Neural progenitor cell (in vitro differentiated cells): ENCODE measurements around the gene SLC35G2.

Experiments used
- CTCF ChIP-seq: fragments of 200-600 bp; sonication (generic); IDR thresholded peaks from 2 replicates; pipeline ENCODE4 v1.5.1; 2017; ENCODE audit warnings: antibody characterized with exemption, mild to moderate bottlenecking
- EZH2 ChIP-seq: fragments of 200-600 bp; sonication (generic); IDR thresholded peaks from 2 replicates; pipeline ENCODE4 v1.6.1; 2017; ENCODE audit warnings: antibody characterized with exemption, mild to moderate bottlenecking, moderate library complexity
- EZH2phosphoT487 ChIP-seq: fragments of 200-600 bp; sonication (generic); IDR thresholded peaks from 2 replicates; pipeline ENCODE4 v1.6.1; 2017; ENCODE audit warnings: antibody characterized with exemption

- TF ChIP-seq CTCF: no peak
- TF ChIP-seq EZH2phosphoT487: no peak
- TF ChIP-seq EZH2: no peak
Observed at GRCh38 chr3:136783708-136784191, 35.2 kb upstream of the SLC35G2 start.
